BE2C (cell line): Measurements from ENCODE around the gene DIPK1A.
"Not testable (repeated sequence)": the region's sequence is repeated elsewhere in the genome, so short reads cannot be mapped to it uniquely, and the experiment has no call there.

ENCODE experiments used
- DNase-seq: peaks from one replicate; pipeline ENCODE4 v3.0.0-alpha.2; 2020
- H3K27me3 ChIP-seq: fragments of 250-450 bp; sonication (Bioruptor Pico); 2 replicates; pipeline ENCODE4 v1.5.1; 2020; ENCODE audit warnings: mild to moderate bottlenecking
- H3K36me3 ChIP-seq: fragments of 250-450 bp; sonication (Bioruptor Pico); 2 replicates; pipeline ENCODE4 v1.5.1; 2020; ENCODE audit warnings: mild to moderate bottlenecking
- H3K4me1 ChIP-seq: fragments of 250-450 bp; sonication (Bioruptor Pico); 2 replicates; pipeline ENCODE4 v1.5.1; 2020
- H3K4me3 ChIP-seq: 2 replicates; pipeline ENCODE4 v1.5.1; 2011; ENCODE audit warnings: low read depth, low read length
- H3K9me3 ChIP-seq: fragments of 250-450 bp; sonication (Bioruptor Pico); 2 replicates; pipeline ENCODE4 v1.5.1; 2020
- CTCF ChIP-seq: IDR thresholded peaks from 2 replicates; pipeline ENCODE4 v1.5.1; 2012; ENCODE audit warnings: mild to moderate bottlenecking, low read depth, low read length

The DIPK1A gene

GRCh38 chr1:92989253-92989652 is 28.0 kb upstream of the DIPK1A start:
- Histone ChIP-seq H3K4me3 (no peak overlapping the region), H3K9me3 (no peaks in the 10 kb centered on the region), H3K27me3 (no peaks in the 10 kb centered on the region), H3K4me1 (peaks cover 4% of the 10 kb centered on the region; the same call in 1 of the 2 replicates), H3K36me3 (no peaks in the 10 kb centered on the region)
- TF ChIP-seq CTCF, result no peak
- DNase-seq, result no peak

- Histone ChIP-seq H3K36me3 (no peaks in the 10 kb centered on the region), H3K4me3 (no peak overlapping the region), H3K9me3 (no peaks in the 10 kb centered on the region), H3K27me3 (no peaks in the 10 kb centered on the region), H3K4me1 (no peaks in the 10 kb centered on the region)
- DNase-seq, result no peak
- TF ChIP-seq CTCF, result no peak
These were observed 26.2 kb upstream of the DIPK1A start for GRCh38 chr1:92987462-92987861.

GRCh38 chr1:92985101-92985500 is 23.8 kb upstream of the DIPK1A start:
- H3K36me3 ChIP-seq, result no peaks in the 10 kb centered on the region
- no peaks in the 10 kb centered on the region for H3K9me3 ChIP-seq
- no peak for DNase-seq
- no peaks in the 10 kb centered on the region for H3K4me1 ChIP-seq
- H3K4me3 ChIP-seq, result no peak overlapping the region
- no peaks in the 10 kb centered on the region for H3K27me3 ChIP-seq
- TF ChIP-seq CTCF, result no peak

- Histone ChIP-seq H3K4me1 (no peaks in the 10 kb centered on the region), H3K4me3 (no peak overlapping the region), H3K9me3 (no peaks in the 10 kb centered on the region), H3K36me3 (no peaks in the 10 kb centered on the region), H3K27me3 (no peaks in the 10 kb centered on the region)
- no peak for DNase-seq
- no peak for TF ChIP-seq CTCF
These were observed 19.7 kb upstream of the DIPK1A start for GRCh38 chr1:92980732-92981647.

GRCh38 chr1:92975551-92976232 is 14.4 kb upstream of the DIPK1A start:
- no peak overlapping the region for H3K4me3 ChIP-seq
- no peaks in the 10 kb centered on the region for H3K9me3 ChIP-seq
- H3K4me1 ChIP-seq, result no peaks in the 10 kb centered on the region
- H3K36me3 ChIP-seq, result no peaks in the 10 kb centered on the region
- no peaks in the 10 kb centered on the region for H3K27me3 ChIP-seq
- no peak for TF ChIP-seq CTCF
- DNase-seq, result no peak

GRCh38 chr1:92974112-92974511 is 12.8 kb upstream of the DIPK1A start:
- not testable (repeated sequence) for H3K27me3 ChIP-seq, H3K36me3 ChIP-seq, DNase-seq, H3K4me3 ChIP-seq, H3K9me3 ChIP-seq, H3K4me1 ChIP-seq
